ENCODE results near the gene KRT222.

DNA sequence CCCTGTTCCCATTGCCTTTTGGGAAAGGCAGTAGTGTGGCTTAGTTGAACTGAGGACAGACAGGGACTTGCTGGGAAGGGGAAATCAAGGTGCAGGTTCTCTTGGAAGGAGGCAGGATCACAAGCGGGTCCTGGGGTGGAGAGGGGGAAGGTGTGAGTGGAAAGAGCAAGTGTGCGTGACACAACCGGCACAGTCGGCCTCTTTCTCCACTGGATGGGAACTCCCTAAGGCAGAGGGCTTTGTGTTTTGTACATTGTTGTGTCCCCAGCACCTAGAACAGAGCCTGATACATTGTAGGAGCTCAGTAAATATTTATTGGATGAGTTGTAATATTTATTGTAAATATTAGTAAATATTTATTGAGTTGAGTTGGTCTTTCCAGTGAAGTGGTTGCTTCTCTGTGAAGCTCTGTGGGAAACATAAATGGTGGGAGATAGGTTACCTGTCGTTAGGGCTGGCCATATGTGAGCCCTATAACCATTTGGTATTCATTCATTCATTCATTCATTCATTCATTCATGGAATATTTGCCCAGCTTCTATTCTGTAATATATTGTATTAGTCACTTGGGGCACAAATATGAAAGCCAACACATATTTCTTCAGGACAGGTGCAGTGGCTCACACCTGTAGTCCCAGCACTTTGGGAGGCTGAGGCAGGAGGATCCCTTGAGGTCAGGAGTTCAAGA, 51.4 kb downstream of the KRT222 start:
- TF ChIP-seq, protein P1, sequence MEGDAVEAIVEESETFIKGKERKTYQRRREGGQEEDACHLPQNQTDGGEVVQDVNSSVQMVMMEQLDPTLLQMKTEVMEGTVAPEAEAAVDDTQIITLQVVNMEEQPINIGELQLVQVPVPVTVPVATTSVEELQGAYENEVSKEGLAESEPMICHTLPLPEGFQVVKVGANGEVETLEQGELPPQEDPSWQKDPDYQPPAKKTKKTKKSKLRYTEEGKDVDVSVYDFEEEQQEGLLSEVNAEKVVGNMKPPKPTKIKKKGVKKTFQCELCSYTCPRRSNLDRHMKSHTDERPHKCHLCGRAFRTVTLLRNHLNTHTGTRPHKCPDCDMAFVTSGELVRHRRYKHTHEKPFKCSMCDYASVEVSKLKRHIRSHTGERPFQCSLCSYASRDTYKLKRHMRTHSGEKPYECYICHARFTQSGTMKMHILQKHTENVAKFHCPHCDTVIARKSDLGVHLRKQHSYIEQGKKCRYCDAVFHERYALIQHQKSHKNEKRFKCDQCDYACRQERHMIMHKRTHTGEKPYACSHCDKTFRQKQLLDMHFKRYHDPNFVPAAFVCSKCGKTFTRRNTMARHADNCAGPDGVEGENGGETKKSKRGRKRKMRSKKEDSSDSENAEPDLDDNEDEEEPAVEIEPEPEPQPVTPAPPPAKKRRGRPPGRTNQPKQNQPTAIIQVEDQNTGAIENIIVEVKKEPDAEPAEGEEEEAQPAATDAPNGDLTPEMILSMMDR (conservative IDR thresholded peaks at IDR 0.05 in 1 of 2, IDR thresholded peaks at IDR 0.05 in 1 of 2; ENCODE audit: extremely low read depth in 1 of 2, insufficient read depth in 1 of 2, low read depth in 1 of 2, low read length in 2 of 2): no peak
- TF ChIP-seq EZH2 (IDR thresholded peaks at IDR 0.05; ENCODE audit: borderline replicate concordance, low read length): no peak

All from mammary epithelial cell (primary cell).